ENCODE data around the gene SNX11. TPM values are rescaled to one million over a fixed set of nuclear protein-coding genes. Genes with fewer than 3 reads are reported as not detected.

SNX11 gene
- total and polyA plus RNA-seq, 8 donors, result 5.4 to 13.6 (median 7.9) TPM

DNA sequence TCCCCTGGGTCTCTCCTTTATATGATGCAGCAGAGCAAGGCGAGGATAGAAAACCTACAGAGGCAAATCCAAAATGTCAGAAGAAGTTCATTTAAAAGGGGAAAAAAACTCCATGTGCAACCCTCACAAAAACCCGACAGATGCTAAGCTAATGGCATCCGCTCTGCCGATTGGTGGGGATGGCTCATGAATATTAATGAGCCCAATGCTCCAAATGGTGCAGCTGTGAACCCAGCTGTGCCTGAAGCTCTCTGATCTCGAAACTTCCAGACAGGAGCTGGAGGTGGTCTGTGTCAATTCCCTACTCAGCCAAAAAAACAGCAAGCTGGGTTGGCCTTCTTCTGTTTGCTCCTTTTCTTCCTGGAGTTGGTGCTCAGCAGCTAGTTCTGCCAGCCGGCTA, 15.5 kb downstream of the SNX11 start:
- intact Hi-C loops (cut with DNase I), result no loop called here
- Histone ChIP-seq H3K27ac (no peak overlapping the region), H3K27me3 (no peaks in the 10 kb centered on the region), H3K36me3 (peaks cover 0 to 38% (median 4%) of the 10 kb centered on the region in 3 donors), H3K9me3 (no peaks in the 10 kb centered on the region), H3K4me1 (no peaks in the 10 kb centered on the region), H3K4me3 (no peak overlapping the region)
- FAIRE-seq (no peak), DNase-seq (no peak), ATAC-seq (no peak)
- TF ChIP-seq, protein P1, sequence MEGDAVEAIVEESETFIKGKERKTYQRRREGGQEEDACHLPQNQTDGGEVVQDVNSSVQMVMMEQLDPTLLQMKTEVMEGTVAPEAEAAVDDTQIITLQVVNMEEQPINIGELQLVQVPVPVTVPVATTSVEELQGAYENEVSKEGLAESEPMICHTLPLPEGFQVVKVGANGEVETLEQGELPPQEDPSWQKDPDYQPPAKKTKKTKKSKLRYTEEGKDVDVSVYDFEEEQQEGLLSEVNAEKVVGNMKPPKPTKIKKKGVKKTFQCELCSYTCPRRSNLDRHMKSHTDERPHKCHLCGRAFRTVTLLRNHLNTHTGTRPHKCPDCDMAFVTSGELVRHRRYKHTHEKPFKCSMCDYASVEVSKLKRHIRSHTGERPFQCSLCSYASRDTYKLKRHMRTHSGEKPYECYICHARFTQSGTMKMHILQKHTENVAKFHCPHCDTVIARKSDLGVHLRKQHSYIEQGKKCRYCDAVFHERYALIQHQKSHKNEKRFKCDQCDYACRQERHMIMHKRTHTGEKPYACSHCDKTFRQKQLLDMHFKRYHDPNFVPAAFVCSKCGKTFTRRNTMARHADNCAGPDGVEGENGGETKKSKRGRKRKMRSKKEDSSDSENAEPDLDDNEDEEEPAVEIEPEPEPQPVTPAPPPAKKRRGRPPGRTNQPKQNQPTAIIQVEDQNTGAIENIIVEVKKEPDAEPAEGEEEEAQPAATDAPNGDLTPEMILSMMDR (IDR thresholded peaks at IDR 0.05), result no peak
- 86 to 90% methylated on average over 6 of the region's 6 CpGs for WGBS, 2 donors

- Histone ChIP-seq H3K36me3 (peaks cover 0 to 35% (median 4%) of the 10 kb centered on the region in 3 donors), H3K27ac (no peak overlapping the region), H3K9me3 (no peaks in the 10 kb centered on the region), H3K4me3 (no peak overlapping the region), H3K4me1 (no peaks in the 10 kb centered on the region), H3K27me3 (no peaks in the 10 kb centered on the region)
- no peak for FAIRE-seq
- no peak for ATAC-seq
- WGBS, 2 donors, result 92 to 94% methylated on average over 4 of the region's 4 CpGs
- TF ChIP-seq, protein P1 (IDR thresholded peaks at IDR 0.05), result no peak
- no peak for DNase-seq
- intact Hi-C loops (cut with DNase I), result no loop called here
Measured at GRCh38 chr17:48123776-48124388, 16.3 kb downstream of the SNX11 start.

DNA sequence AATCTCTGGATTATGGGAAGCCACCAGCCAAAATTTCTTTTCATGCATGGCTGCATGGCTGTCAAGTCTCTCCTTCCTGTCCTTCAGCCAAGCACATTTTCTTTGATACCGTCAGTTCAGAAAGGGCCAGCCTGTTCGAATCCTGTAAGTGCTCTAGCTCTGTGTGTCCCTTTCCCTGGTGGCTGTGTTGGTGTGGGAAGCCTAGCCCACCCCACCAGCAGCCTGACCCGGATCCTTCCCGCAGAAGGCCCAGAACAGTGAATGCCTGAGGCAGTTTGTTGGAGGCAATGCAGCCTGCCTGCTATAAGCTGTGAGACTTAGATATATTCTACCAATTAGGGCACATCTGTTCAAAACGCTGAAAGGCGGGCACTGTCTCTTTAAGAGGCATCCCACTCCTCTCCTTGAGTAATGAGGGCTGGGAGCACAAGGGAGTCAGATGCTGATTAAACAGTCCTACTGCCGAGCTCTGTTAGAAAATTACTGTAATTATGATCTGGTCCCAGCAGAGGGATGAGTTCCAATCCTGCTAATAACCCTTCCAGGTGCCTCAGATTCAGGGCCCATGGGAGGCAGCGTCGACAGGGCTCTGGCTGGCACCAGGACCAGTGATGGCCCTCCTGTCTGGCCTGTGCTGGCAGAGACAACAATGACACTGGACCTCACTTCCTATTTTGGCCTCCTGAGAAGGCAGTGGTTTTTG, 18.4 kb downstream of the SNX11 start:
- DNase-seq (no peak), FAIRE-seq (no peak), ATAC-seq (no peak)
- intact Hi-C loops (cut with DNase I), result no loop called here
- Histone ChIP-seq H3K27me3 (no peaks in the 10 kb centered on the region), H3K36me3 (peaks cover 0 to 23% (median 4%) of the 10 kb centered on the region in 3 donors), H3K9me3 (no peaks in the 10 kb centered on the region), H3K4me1 (no peaks in the 10 kb centered on the region), H3K4me3 (no peak overlapping the region), H3K27ac (no peak overlapping the region)
- TF ChIP-seq, protein P1 (IDR thresholded peaks at IDR 0.05), result no peak
- 81 to 82% methylated on average over 9 of the region's 9 CpGs for WGBS, 2 donors

DNA sequence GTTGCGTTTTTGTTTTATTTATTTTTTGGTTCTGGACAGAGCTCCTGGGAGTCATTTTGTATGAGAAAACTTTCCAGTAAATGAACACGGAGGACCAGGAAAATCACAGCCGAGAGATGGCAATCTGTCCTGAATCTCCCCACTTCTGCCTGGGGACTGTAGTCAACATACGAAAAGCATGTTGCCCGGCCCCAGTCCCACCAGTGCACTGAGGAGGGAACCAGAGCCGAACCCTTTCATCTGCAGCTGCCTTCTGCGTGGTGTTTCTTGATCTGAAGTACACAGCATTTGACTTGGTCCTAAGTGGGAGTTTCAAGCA, 18.9 kb downstream of the SNX11 start:
- TF ChIP-seq, protein P1 (IDR thresholded peaks at IDR 0.05), result no peak
- Histone ChIP-seq H3K27me3 (no peaks in the 10 kb centered on the region), H3K27ac (no peak overlapping the region), H3K4me3 (no peak overlapping the region), H3K36me3 (peaks cover 0 to 18% (median 4%) of the 10 kb centered on the region in 3 donors), H3K9me3 (no peaks in the 10 kb centered on the region), H3K4me1 (no peaks in the 10 kb centered on the region)
- intact Hi-C loops (cut with DNase I), result no loop called here
- ATAC-seq, result no peak
- FAIRE-seq, result no peak
- DNase-seq, result no peak
- 81 to 84% methylated on average over 7 of the region's 7 CpGs for WGBS, 2 donors

Data from pancreas (tissue), 10 donors.